AG09309 (cell line): ENCODE measurements around the gene DRD4.
"Not testable (repeated sequence)": the region's sequence is repeated elsewhere in the genome, so short reads cannot be mapped to it uniquely, and the experiment has no call there.

Experiments used
- DNase-seq: peaks from one replicate; pipeline ENCODE4 v3.0.0-alpha.2; 2010; ENCODE audit warnings: low read depth
- H3K4me3 ChIP-seq: 2 replicates; pipeline ENCODE4 v1.5.1; 2011; ENCODE audit warnings: mild to moderate bottlenecking, low read depth, low read length, moderate library complexity; ENCODE audit not compliant: control insufficient read depth
- CTCF ChIP-seq: IDR thresholded peaks from 2 replicates; pipeline ENCODE4 v1.5.1; 2011; ENCODE audit warnings: mild to moderate bottlenecking, low read depth, low read length, inconsistent platforms; ENCODE audit not compliant: insufficient read depth, control insufficient read depth; ENCODE audit errors: missing control alignments

Gene DRD4

GRCh38 chr11:640021-640706 lies 3.1 kb downstream of the DRD4 start:
- DNase-seq: no peak
- H3K4me3 ChIP-seq: no peak overlapping the region
- no peak for TF ChIP-seq CTCF

GRCh38 chr11:641806-642370 lies 4.8 kb downstream of the DRD4 start:
- no peak overlapping the region for H3K4me3 ChIP-seq
- no peak for TF ChIP-seq CTCF
- DNase-seq: no peak

GRCh38 chr11:643366-643765 lies 6.3 kb downstream of the DRD4 start:
- no peak overlapping the region for H3K4me3 ChIP-seq
- DNase-seq: no peak
- no peak for TF ChIP-seq CTCF

GRCh38 chr11:643849-644738 lies 7.0 kb downstream of the DRD4 start:
- no peak for TF ChIP-seq CTCF
- no peak for DNase-seq
- no peak overlapping the region for H3K4me3 ChIP-seq

- no peak for TF ChIP-seq CTCF
- H3K4me3 ChIP-seq: no peak overlapping the region
- DNase-seq: no peak
These were observed 8.5 kb downstream of the DRD4 start for GRCh38 chr11:645536-645935.

GRCh38 chr11:646214-646613 lies 9.1 kb downstream of the DRD4 start:
- no peak for DNase-seq
- no peak overlapping the region for H3K4me3 ChIP-seq

GRCh38 chr11:647672-648158 lies 10.6 kb downstream of the DRD4 start:
- not testable (repeated sequence) for DNase-seq, H3K4me3 ChIP-seq

More at GRCh38 chr11:646214-646613, 9.1 kb downstream of the DRD4 start:
- no peak for TF ChIP-seq CTCF
